Head of caudate nucleus (tissue), 42 donors: Measurements from ENCODE around the gene ZBTB16.

Source experiments
- DNase-seq, 42 donors: peaks; one replicate each; pipeline versions ENCODE4 v3.0.0 to v3.0.0-alpha.2; 2020 to 2021; ENCODE audit warnings: mixed read lengths in 7 of 42
- intact Hi-C: fragments of 100-400 bp; cut with DNase I; formaldehyde crosslinking; loops from one replicate; pipeline ENCODE4 v1.15.0; 2022

ZBTB16 gene

DNA sequence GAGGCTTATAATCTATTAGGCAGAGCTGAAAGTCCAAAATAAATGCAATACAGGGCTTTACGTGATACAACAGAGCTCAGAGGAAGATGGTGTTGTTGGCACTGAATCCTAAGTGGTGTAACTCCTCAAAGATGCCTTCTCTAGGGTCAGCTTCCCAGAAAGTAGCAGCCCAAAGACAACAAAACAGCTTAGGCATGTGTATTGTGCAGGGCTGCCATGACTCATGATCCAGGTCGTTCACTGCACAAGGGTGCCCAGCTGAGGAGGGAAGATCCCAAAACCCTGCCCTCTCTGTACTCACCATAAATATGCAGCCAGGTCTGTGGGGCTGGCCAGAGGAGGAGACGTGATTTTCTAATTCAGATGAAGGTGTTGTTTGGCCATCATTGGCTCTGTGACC is 177.3 kb downstream of the ZBTB16 start:
- no peak for DNase-seq
- intact Hi-C loops = no loop called here

DNA sequence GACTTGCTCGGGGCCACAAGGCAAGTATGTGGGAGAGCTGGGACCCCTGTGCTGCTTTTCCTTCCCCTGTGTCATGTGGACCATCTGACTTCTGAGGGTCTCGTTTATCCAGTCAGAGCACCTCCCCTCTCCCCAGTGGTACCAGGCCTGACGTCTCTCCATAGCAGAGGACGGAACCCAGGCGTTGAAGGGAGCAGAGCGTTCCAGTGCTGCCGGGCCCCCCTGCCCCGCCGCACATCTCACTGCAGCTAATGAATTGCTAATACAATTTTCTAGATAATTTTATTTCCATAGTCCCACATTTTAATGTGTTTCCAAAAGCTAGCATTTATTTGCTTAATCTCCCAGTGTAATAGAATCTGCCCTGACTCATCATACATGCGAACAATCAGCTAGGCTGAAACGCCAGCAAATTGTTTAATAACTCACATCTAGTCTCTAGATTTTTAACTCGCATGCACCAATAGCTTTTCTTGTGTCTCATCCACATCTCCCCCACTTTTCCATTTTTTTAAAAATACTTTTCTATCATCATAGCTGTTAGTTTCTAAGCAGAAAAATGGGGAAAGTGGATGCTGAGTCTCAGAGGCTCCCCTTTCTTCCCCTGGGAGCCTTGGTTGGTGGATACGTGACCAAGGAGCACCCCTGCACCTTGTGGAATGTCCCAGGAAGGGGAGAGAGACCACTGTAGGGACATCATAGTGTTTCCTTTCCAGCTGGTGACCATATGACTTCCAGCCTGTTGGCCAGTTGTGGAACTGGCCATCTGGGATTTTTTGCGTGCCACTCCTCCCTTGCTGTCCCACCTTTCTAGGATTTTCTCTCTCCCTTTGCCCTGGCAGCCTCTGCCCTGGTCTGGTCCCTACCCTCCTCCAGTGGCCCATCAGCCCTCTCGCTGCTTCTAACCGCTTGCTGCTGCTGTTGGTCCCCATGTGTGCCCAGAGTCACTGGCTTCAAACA is 178.1 kb downstream of the ZBTB16 start:
- DNase-seq = no peak
- intact Hi-C loops = no loop called here

DNA sequence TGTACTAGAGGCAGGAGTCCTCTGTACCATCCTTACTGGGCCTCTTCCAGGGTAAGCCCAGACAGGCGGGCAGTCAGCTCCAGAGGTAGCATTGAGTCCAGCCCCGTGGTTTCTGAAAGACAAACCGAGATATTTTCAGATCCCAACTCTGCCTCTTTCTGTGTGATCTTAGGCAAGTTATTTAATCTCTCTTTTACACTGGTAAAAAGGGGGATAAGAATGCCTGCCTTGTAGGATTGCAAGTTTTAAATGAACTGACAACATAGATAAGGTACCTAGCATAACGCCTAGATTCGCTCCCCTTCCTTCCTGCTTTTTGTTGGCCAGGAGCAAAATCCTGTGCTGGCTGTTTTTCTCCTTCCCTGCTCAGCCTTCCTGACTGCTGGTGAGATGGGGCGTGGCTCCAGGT is 180.2 kb downstream of the ZBTB16 start:
- intact Hi-C loops = no loop called here
- DNase-seq = no peak

DNA sequence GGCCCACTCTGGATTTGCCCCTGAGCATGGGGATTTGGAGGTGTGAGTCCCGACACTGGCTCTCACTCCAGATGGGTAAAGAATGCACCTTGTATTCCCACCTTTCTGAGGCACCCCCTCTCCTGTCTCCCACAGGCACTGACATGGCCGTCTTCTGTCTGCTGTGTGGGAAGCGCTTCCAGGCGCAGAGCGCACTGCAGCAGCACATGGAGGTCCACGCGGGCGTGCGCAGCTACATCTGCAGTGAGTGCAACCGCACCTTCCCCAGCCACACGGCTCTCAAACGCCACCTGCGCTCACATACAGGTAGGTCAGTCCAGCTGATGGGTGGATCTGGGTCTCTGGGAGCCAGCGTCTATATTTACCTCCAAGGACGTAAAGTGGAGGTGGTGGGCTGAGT is 182.5 kb downstream of the ZBTB16 start:
- intact Hi-C loops = no loop called here
- no peak for DNase-seq

DNA sequence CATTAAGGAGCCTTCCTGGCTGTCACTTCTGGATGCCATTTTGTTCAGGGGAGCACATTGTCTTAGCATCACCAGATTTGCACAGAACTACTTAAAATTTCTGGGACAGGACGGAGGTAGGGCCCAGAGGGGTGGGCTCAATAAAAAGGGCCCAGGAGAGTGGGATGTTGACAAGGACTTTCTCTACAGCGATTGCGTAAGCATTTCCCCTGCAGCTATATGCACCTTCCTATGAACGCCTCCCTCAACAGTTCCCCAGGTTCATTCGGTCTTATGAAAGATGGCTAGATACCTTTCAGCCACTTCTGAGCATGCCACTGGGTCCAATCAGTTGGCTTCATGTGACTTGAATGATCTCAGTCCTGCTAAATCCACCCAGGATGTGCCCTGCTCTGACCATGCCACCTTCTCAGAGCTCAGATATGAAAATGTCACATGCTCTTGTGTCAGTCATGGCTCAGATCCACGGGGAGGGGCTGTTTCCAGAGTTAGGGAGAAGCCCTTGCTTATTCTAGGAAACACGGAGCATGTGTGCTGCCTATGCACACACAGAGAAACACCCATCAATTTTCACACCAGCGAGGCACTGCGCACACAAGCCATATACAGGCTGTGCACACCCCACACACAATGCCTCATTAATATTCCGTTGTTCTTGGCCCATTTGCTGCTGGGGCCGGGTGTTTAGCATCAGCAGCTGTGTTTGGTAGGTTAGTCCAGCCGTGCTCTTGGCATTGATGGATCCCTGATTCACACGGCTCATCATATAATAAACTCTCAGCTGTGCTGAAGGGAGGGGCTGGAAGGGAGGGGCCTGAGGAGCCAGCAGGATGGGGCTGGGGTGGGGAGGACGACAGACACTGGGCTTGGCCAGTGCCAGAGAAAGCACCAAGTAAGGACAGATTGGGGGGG is 184.2 kb downstream of the ZBTB16 start:
- intact Hi-C loops = no loop called here
- peak in 34 of 42 donors; percentile 25 to 82 (median 50) for DNase-seq

DNA sequence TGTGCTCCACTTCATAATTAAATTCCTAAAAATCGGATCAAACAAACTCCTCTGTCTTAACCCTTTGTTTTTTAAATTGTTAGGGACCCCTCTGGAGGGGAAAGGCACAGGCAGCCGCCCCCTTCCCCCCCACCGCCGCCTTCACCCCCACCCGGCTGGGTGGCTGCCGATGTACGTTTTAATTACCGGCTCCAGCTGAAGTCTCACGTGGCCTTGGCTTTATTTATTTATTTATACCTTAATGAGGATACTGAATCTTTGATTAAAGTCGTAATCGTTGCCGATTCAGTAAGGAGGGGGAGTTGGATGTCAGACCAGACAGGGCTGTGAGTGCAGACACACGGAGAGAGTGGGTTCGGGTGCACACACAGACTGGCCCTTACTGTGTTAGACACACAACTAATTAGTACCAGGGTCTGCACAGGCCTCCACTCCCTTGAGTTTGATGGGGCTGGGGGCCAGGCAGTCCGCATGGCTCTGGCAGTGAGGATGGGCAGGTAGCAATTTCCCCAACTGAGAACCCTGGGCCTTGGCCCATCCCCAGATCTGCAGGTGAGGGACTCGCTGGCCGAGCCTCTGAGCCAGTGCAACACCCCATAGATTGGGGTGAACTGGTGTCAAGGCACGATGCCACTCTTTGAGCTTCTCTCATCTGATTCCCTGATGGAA is 185.3 kb downstream of the ZBTB16 start:
- intact Hi-C loops = no loop called here
- DNase-seq = no peak

DNA sequence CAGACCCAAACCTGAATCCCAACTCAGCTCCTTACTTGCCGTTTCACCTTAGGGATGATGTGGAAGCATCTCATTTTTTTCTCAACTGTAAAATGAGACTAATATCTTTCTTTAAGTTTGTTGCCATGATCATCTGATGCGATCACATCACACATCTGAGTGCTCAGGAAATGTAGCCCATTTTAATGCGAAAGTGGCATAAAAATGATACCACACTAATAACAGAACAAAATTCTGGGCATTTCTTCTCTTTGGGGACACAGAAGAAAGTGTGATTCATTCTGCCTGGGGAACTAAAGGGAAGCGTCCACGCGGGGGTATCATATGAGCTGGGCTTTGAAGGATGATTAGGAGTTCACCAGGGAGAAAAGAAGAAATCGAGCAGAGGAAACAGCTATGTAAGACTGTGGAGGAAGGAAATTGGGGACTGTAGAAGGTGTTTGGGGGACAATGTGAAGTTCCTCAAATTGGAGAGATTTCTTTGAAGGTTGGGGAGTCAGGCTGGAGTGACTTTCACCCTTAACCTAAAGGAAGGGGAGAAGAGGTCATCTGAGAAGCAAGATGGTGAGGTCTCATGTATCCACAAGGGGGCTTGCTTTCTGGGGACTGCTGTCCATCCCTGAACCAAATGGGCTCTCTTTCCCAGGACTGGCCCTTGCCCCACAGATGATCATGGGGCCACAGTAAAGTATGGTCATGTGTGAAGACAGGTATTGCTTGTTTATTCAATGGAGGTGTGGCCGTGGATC is 187.0 kb downstream of the ZBTB16 start:
- DNase-seq = no peak
- intact Hi-C loops = no loop called here

DNA sequence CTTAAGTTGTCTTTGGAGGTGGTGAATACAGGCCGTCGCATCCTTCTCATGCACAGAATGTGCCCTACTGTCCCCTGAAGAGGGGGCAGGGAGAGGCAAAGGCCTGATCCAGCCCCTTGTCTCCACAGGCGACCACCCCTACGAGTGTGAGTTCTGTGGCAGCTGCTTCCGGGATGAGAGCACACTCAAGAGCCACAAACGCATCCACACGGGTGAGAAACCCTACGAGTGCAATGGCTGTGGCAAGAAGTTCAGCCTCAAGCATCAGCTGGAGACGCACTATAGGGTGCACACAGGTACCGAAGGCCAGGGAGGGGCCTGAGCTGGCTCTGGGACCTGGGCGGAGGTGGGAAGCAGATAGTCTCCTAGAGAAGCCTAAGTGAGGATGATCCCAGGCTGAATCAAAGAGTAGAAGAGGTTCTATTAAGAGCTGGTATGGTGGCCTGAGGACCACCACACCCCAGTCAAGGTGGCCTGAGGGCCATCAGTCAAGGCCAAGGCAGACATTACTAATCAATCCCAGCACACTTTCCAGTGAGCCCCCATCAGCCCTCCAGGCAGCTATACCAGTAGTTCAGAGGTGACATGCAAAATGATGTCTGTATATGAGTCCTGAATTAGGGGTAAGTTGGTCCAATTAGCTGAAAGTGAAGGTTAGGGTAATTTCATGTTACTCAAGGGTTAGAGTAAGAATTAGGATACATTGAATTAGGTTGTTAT is 187.7 kb downstream of the ZBTB16 start:
- DNase-seq = no peak
- intact Hi-C loops = no loop called here

DNA sequence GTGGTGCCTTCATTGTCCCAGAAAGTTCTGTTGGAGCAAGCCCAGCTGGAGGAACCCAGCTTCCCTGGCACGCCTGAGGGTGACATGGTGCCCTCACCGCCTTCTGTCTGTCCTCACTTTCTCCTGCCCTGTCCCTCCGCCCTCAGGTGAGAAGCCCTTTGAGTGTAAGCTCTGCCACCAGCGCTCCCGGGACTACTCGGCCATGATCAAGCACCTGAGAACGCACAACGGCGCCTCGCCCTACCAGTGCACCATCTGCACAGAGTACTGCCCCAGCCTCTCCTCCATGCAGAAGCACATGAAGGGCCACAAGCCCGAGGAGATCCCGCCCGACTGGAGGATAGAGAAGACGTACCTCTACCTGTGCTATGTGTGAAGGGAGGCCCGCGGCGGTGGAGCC is 190.7 kb downstream of the ZBTB16 start:
- no peak for DNase-seq
- intact Hi-C loops = no loop called here

DNA sequence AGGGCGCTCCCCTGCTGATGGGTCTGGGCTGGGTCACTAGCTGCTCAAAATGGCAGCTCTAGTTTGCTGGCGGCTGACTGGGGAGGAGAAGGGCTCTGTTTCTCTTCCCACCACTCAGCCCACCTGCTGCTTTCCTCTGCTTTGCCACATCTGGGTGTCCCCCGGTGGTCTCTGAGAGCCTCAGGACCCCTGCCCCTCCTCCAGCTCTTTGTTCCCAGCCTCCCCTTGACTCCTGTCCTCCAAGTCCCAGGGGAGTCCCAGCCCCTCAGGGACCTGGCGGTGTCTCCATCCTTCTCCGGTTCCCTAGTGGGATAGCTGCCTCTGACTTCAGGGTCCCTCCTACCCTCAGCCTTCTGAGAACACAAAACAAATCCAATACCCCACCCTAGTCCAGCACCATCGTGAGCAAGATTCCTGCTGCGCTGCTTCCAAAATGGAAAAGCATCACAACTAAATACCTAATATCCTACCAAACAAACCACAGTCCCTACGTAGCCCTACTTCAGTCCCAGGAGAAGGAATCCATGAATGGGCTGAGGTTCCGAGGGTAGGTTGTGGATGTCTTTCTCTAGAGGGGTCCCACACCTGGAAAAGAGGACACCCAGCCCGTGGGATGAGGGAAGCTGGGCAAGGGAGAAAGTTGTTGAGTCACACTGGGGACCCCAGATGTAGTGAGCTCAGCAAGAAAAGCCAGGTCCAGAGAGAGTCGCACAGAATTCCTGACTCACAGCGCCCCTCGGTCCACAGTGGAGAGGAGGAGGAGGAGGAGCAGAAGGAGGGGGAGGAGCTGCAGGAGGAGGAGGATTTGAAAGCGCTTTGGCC is 191.7 kb downstream of the ZBTB16 start:
- intact Hi-C loops = no loop called here
- DNase-seq = no peak

DNA sequence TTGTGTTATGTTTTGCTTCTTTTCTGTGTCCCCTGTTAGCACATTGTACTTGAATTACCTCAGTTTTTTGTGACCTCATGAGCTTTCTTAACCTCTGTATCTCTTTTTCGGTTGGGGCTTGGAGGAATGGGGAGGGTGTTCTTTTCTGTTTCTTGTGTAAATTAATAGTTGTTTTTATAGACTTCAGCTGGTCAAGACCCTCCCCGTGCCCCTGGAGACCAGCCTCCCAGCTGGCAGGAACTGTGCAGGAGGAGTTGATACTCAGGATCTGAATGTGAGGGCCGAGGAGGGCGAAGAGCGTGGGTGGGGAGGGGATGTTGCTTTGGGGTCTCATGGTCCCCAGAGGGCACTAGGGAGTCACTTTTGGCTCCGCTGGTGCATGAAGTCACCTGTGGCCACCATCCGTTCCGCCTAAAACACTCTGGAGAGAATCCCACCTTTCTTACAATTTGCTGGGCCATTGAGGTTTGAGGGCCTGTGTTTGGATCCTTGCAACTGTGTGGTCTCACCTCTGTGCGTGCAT is 192.4 kb downstream of the ZBTB16 start:
- no peak for DNase-seq
- intact Hi-C loops = no loop called here

DNA sequence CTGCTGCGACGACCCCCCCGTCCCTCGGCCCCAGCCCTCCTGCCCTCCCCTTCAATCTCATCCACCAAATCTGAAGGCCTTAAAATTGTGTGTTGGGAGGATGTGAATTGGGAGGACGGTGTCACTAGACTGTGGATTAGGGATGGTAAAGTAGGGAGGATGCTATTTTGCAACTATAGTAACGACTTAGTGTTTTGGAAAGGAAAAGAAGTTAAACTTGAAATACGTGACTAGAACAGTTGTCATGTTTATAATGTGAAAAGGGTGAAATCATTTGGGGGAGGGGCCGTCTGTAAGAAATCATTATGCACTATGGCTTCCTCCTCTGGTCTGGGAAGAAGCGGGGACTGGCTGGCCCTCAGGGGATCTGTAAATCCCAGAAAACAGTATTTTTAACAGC is 193.3 kb downstream of the ZBTB16 start:
- intact Hi-C loops = no loop called here
- no peak for DNase-seq

DNA sequence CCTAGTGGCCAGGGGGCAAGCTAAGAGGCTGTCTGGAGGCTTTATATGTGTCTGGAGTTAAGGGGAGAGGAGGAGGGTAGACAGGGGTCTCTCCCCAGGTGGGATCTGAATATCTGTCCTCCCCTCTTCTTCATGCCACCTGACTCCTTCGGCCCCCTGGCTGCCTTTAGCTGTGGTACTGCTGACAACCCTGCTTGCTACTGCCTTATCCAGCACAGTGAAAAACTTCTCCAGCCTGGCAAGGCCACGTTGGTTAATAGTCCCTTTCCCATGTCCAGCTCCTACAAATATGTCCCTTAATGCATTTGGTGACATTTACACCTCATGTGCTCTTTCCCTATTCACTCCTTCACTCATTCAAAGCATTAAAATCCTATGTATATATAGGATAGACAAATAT is 194.3 kb downstream of the ZBTB16 start:
- no peak for DNase-seq
- intact Hi-C loops = no loop called here

DNA sequence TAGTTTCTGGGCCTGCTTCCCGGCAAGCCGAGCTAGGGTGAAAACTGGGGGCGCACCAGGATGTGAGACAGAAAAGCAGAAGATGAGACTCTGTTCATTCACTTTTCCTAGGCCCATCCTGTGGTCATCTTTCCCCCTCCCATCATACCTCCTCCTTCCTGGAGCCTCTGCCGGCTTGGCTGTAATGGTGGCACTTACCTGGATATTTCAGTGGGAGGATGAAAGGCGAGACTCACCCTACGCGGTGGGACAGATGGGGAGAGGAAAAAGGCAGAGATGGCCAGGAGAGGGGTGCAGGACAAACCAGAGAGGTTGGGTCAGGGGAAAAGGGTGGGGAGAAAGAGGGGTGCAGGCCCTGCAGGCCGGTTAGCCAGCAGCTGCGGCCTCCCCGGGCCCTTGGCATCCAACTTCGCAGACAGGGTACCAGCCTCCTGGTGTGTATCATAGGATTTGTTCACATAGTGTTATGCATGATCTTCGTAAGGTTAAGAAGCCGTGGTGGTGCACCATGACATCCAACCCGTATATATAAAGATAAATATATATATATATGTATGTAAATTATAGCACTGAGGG is 195.1 kb downstream of the ZBTB16 start:
- no peak for DNase-seq
- intact Hi-C loops = loop anchor here (5.0 kb wide), 1 partner anchor 197 kb away; the partner anchor contains the start of gene ZBTB16

DNA sequence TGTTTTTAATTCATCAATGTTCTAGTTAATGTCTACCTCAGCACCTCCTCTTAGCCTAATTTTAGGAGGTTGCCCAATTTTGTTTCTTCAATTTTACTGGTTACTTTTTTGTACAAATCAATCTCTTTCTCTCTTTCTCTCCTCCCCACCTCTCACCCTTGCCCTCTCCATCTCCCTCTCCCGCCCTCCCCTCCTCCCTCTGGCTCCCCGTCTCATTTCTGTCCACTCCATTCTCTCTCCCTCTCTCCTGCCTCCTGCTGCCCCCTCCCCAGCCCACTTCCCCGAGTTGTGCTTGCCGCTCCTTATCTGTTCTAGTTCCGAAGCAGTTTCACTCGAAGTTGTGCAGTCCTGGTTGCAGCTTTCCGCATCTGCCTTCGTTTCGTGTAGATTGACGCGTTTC is 195.8 kb downstream of the ZBTB16 start:
- no peak for DNase-seq
- intact Hi-C loops = loop anchor here (5.0 kb wide), 1 partner anchor 198 kb away; the partner anchor contains the start of gene ZBTB16

DNA sequence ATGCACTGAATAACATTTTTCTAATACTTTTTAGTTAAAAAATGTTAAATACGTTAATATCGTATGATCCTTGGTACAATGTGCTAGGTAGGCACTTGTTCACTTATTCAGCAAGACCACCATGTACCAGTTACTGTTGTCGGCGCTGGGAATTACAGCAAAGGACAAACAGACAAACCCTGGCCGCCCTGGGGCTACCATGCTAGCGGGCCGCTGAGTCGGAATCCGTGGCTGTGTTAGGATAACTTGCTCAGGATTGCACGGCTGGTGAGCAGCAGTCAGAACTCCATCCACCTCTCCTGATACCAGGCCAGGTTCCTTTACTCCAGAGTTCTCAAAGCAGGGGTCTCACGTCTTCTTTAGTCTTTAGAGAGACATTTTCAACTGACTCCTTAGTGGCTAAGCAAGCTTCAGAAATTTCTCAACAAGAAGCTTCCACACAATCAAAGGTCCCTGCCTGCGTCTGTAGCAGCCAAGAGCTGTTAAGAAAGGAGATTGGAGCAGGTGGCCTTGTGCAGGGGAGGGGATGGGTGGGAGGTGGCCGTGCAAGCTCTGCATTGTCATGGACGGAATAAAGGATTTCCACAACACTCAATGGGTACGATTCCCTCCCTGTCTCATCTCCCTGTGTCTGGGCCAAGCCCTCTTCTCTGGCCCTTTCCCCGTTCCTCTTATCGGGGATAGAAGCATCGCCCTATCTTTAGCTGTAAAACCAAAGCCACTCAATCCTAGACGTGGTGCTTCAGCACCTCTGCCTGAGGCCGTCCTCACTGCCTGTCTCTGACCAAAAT is 196.9 kb downstream of the ZBTB16 start:
- no peak for DNase-seq
- intact Hi-C loops = loop anchor here (5.0 kb wide), 1 partner anchor 199 kb away; the partner anchor contains the start of gene ZBTB16
